Measurements from ENCODE around the gene TNFAIP2.

GRCh38 chr14:103149351-103150237, 26.3 kb downstream of the TNFAIP2 start:
- no peak for TF ChIP-seq CTCF (IDR thresholded peaks at IDR 0.05; ENCODE audit: insufficient read depth, low read length, poor library complexity, severe bottlenecking)
- TF ChIP-seq EZH2phosphoT487 (conservative IDR thresholded peaks at IDR 0.05; ENCODE audit: low read length) = no peak

All from SU-DHL-6 (cell line).